Activated naive CD8-positive, alpha-beta T cell treated with anti-CD3 and anti-CD28 coated beads, Interleukin-2, amount 10 ng/mL, durations not matched to agents 7 days and 5 days (primary cell): ENCODE measurements around the gene HYAL1. TPM values are rescaled to one million over a fixed set of nuclear protein-coding genes. Genes with fewer than 3 reads are reported as not detected.

Experiments
- total RNA-seq, 2 experiments: library from RNA; stranded (reverse); gene quantifications; one replicate each; pipeline ENCODE4 v1.2.3, GENCODE V29; 2021

Gene HYAL1
- total RNA-seq, 2 experiments from 2014 or later = 0.25 to 0.28 TPM

Other genes starting within 250 kb of the HYAL1 start
- gene RBM5, start 214.7 kb downstream of the HYAL1 start, total RNA-seq = 100 to 1,000 TPM; 256 to 257 TPM
- gene SEMA3F, start 148.2 kb downstream of the HYAL1 start, total RNA-seq = under 1 TPM in 1 of 2 experiments, not detected in 1; 0.09 TPM
- gene GNAT1, start 112.0 kb downstream of the HYAL1 start, total RNA-seq = not detected
- gene SLC38A3, start 98.3 kb downstream of the HYAL1 start, total RNA-seq = not detected
- gene GNAI2, start 67.4 kb downstream of the HYAL1 start, total RNA-seq = 100 to 1,000 TPM; 435 to 448 TPM
- gene SEMA3B, start 34.4 kb downstream of the HYAL1 start, total RNA-seq = 1 to 10 TPM in 1 of 2 experiments, under 1 TPM in 1; 0.36 to 1.0 TPM
- gene LSMEM2, start 24.5 kb downstream of the HYAL1 start, total RNA-seq = not detected
- 10 to 100 TPM; 50.0 to 59.0 TPM for gene IFRD2, start 11.1 kb downstream of the HYAL1 start, total RNA-seq
- gene HYAL3, start 4.2 kb downstream of the HYAL1 start, total RNA-seq = 1 to 10 TPM; 5.9 to 7.0 TPM
- gene NAA80, start 4.2 kb downstream of the HYAL1 start, total RNA-seq = 10 to 100 TPM; 34.3 to 37.7 TPM
- gene HYAL2, start 19.2 kb upstream of the HYAL1 start, total RNA-seq = 1 to 10 TPM; 4.9 to 5.1 TPM
- gene TUSC2, start 24.6 kb upstream of the HYAL1 start, total RNA-seq = 10 to 100 TPM; 20.2 to 20.8 TPM
- gene RASSF1, start 37.3 kb upstream of the HYAL1 start, total RNA-seq = 100 to 1,000 TPM; 183 to 188 TPM
- 1 to 10 TPM; 2.2 to 2.7 TPM for gene ZMYND10, start 42.2 kb upstream of the HYAL1 start, total RNA-seq
- 10 to 100 TPM; 55.8 to 58.2 TPM for gene NPRL2, start 47.2 kb upstream of the HYAL1 start, total RNA-seq
- 10 to 100 TPM; 35.0 to 38.9 TPM for gene CYB561D2, start 47.3 kb upstream of the HYAL1 start, total RNA-seq
- 10 to 100 TPM; 23.4 to 24.4 TPM for gene TMEM115, start 55.9 kb upstream of the HYAL1 start, total RNA-seq
- 1 to 10 TPM; 2.1 to 2.5 TPM for gene CACNA2D2, start 200.1 kb upstream of the HYAL1 start, total RNA-seq